22Rv1 (cell line): ENCODE data around the gene TSC22D4.

ENCODE experiments used
- H3K27ac ChIP-seq: fragments of 450-650 bp; 2 replicates; pipeline ENCODE4 v1.5.1; 2017
- ZFX ChIP-seq: fragments of 450-650 bp; IDR thresholded peaks from 2 replicates; pipeline ENCODE4 v1.6.1; 2017; ENCODE audit warnings: antibody characterized with exemption, borderline replicate concordance
- TF ChIP-seq, protein P1 (sequence below): fragments of 450-650 bp; IDR thresholded peaks from 2 replicates; pipeline ENCODE4 v1.5.1; 2017; ENCODE audit warnings: mild to moderate bottlenecking

TSC22D4 gene

DNA sequence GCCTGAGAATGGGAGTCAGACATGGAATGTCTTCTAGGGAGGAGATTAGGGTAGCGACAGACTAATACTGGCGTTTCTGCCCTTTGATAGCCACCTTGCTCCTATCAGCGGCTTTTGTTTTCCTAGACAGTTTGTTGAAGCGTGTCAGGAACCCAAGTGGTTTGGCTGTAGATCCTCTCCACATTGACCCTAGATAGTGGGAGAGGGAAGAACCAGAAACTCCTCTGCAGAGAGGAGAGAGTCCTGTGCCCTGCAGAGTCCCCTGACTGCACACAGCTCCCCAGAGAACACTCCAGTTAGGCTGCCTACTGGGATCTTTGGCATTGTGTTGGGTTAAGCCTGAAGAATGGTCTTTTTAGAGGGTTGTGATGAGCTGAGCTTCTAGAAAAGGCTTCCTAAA, 47.0 kb downstream of the TSC22D4 start:
- peak overlapping the region; percentile 100 for H3K27ac ChIP-seq
- TF ChIP-seq, protein P1, sequence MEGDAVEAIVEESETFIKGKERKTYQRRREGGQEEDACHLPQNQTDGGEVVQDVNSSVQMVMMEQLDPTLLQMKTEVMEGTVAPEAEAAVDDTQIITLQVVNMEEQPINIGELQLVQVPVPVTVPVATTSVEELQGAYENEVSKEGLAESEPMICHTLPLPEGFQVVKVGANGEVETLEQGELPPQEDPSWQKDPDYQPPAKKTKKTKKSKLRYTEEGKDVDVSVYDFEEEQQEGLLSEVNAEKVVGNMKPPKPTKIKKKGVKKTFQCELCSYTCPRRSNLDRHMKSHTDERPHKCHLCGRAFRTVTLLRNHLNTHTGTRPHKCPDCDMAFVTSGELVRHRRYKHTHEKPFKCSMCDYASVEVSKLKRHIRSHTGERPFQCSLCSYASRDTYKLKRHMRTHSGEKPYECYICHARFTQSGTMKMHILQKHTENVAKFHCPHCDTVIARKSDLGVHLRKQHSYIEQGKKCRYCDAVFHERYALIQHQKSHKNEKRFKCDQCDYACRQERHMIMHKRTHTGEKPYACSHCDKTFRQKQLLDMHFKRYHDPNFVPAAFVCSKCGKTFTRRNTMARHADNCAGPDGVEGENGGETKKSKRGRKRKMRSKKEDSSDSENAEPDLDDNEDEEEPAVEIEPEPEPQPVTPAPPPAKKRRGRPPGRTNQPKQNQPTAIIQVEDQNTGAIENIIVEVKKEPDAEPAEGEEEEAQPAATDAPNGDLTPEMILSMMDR = no peak
- no peak for TF ChIP-seq ZFX

- H3K27ac ChIP-seq = peak overlapping the region; percentile 100
- TF ChIP-seq, protein P1 = no peak
- no peak for TF ChIP-seq ZFX
Observed at GRCh38 chr7:100431286-100431735, 47.7 kb downstream of the TSC22D4 start.

DNA sequence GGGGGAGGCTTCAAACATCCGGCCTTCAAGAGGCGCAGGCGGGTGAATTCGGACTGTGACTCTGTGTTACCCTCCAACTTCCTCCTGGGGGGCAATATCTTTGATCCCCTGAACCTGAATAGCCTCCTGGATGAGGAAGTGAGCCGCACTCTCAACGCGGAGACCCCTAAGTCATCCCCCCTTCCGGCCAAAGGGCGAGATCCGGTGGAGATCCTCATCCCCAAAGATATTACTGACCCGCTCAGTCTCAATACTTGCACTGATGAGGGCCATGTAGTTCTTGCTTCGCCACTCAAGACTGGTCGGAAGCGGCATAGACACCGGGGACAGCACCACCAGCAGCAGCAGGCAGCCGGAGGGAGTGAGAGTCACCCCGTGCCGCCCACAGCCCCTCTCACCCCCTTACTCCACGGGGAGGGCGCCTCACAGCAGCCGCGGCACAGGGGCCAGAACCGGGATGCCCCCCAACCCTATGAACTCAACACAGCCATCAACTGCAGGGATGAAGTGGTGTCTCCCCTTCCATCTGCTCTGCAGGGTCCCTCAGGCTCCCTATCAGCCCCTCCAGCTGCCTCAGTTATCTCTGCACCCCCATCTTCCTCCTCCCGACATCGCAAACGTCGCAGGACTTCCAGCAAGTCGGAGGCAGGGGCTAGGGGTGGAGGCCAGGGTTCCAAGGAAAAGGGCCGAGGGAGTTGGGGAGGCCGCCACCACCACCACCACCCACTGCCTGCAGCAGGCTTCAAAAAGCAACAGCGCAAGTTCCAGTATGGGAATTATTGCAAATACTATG, 48.3 kb downstream of the TSC22D4 start:
- no peak for TF ChIP-seq ZFX
- TF ChIP-seq, protein P1 = no peak
- H3K27ac ChIP-seq = peak overlapping the region; percentile 100

DNA sequence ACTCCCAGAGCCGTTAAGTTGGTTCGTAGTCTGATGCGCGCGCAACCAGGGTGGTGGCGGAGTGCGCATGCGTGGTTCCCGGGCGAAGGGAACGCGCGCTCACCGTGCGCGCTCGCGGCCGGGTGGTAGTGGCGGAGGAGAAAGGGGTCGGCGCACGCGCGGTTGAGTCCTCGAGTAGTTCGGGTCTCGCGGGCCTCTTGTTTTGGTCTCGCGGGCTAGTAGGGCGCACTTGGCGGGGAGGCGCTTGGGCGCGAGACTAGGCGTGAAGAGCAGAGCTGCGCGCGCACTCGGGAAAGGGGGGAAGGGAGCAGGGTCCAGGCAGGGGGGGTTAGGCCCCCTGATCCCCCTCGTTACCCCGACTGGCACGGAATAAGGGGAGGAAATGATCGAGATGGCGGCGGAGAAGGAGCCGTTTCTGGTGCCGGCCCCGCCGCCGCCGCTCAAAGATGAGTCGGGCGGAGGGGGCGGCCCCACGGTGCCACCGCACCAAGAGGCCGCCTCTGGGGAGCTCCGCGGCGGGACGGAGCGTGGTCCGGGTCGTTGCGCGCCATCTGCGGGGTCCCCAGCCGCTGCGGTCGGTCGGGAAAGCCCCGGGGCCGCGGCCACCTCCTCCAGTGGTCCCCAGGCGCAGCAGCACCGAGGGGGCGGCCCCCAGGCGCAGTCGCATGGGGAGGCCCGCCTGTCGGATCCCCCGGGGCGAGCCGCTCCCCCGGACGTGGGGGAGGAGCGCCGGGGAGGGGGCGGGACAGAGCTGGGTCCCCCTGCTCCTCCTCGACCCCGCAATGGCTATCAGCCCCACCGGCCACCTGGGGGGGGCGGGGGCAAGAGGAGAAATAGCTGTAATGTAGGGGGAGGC, 49.1 kb downstream of the TSC22D4 start, which contains the start of gene MEPCE:
Gene MEPCE, plus strand, starts transcription at position 195 of the 856 bp plus-strand sequence. Its CDS starts 188 bp downstream, at position 383.
- peak within 1 kb of the TSS; percentile 100 for H3K27ac ChIP-seq
- TF ChIP-seq, protein P1 = no peak
- no peak for TF ChIP-seq ZFX

- peak overlapping the region; percentile 100 for H3K27ac ChIP-seq
- TF ChIP-seq, protein P1 = no peak
- TF ChIP-seq ZFX = no peak
Observed at GRCh38 chr7:100428967-100429636, 49.9 kb downstream of the TSC22D4 start.

DNA sequence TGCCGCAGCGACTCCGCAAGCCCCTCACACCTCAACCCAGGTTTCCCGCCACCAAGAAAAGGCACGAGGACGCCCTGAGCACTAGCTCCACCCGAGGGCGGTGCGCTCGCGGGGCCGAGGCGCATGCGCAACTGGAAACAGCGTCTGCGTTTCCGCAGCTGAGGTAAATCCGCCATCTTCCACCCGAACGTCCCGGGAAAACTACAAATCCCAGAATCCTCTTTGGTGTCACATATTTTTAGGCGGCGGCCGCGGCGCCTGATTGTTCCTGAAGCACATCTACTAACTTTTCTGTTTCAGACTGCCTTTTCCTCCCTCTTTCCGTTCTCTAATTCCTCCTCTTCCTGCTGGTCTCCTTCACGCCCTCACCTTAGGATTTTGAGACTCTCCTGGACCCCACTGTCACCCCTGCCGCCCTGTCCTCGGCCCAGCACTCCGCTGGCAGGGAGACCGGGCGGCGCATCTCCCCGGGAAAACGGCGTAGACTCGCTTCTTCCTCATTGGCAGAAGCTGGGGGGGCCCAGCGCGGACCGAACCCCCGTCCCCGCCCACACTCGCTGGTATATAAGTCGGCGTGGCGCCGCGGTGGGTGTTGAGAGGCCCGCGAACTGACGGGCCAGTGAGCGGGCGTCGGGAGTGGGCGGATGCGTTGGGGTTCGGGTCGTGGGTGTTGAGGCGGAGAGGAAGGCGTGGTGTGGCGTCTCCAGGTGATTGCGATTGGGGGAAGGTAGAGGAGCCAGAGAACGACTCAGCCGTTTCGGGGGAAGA, 50.6 kb downstream of the TSC22D4 start, which contains the start of gene ZCWPW1:
Gene ZCWPW1, minus strand, starts transcription at position 505 of the 768 bp plus-strand sequence. CDS start 8,054 bp downstream, outside the sequence.
- peak within 1 kb of the TSS; percentile 100 for H3K27ac ChIP-seq
- TF ChIP-seq ZFX = no peak
- TF ChIP-seq, protein P1 = no peak
